H1 (cell line): ENCODE data around the gene RHOBTB1. TPM values are rescaled to one million over a fixed set of nuclear protein-coding genes. Genes with fewer than 3 reads are reported as not detected.

Source experiments
- CTCF ChIA-PET: fragments of 300-600 bp; sonication (Branson Sonifier 250); formaldehyde crosslinking; loops from one replicate; lab custom pipeline; 2021; ENCODE audit not compliant: partially characterized antibody; lab: Charles Lee
- POLR2A ChIA-PET: fragments of 300-600 bp; sonication (Branson Sonifier 250); formaldehyde crosslinking; loops from one replicate; lab custom pipeline; 2021; ENCODE audit warnings: inconsistent platforms; ENCODE audit not compliant: partially characterized antibody; lab: Charles Lee
- DNase-seq, 2 experiments: peaks; one replicate each; pipeline versions ENCODE4 v3.0.0 to v3.0.0-alpha.2; 2010 to 2022; ENCODE audit warnings: low spot score in 2 of 2, low read depth in 1 of 2, mixed read lengths in 1 of 2
- FAIRE-seq: peaks from 2 replicates; lab custom pipeline; 2011; peaks lifted over from hg19 to GRCh38; lab: Jason Lieb, UNC
- H2AFZ ChIP-seq: 2 replicates; pipeline ENCODE4 v1.8.1; 2012; ENCODE audit warnings: low read length, inconsistent platforms
- H2AK5ac ChIP-seq: 2 replicates; pipeline ENCODE4 v1.6.1; 2013; ENCODE audit warnings: low read depth, low read length
- H2BK120ac ChIP-seq: replicated peaks from 2 replicates; pipeline ENCODE3; 2013; ENCODE audit warnings: low read depth, low read length, inconsistent platforms
- H2BK12ac ChIP-seq: 2 replicates; pipeline ENCODE4 v1.6.1; 2013; ENCODE audit warnings: low read depth, low read length
- H2BK15ac ChIP-seq: 2 replicates; pipeline ENCODE4 v1.6.1; 2013; ENCODE audit warnings: low read length
- H2BK20ac ChIP-seq: 2 replicates; pipeline ENCODE4 v1.6.1; 2013; ENCODE audit warnings: low read length
- H2BK5ac ChIP-seq: 2 replicates; pipeline ENCODE4 v1.6.1; 2013; ENCODE audit warnings: low read depth, low read length
- H3K14ac ChIP-seq: 2 replicates; pipeline ENCODE4 v1.6.1; 2013; ENCODE audit warnings: inconsistent platforms; ENCODE audit not compliant: insufficient read length
- H3K18ac ChIP-seq: 2 replicates; pipeline ENCODE4 v1.6.1; 2013; ENCODE audit warnings: low read length; ENCODE audit errors: extremely low read depth
- H3K23ac ChIP-seq: 2 replicates; pipeline ENCODE4 v1.6.1; 2013; ENCODE audit warnings: inconsistent platforms; ENCODE audit not compliant: insufficient read length
- H3K23me2 ChIP-seq: 2 replicates; pipeline ENCODE4 v1.6.1; 2013; ENCODE audit warnings: low read depth, low read length
- H3K27ac ChIP-seq: 2 replicates; pipeline ENCODE4 v1.6.1; 2011; ENCODE audit warnings: low read depth, low read length, inconsistent platforms
- H3K27me3 ChIP-seq, 4 experiments: replicated peaks in 1 of 4; 1 replicate in 1 of 4; 2 replicates in 3 of 4; pipeline versions ENCODE4 v1.6.1 to v1.8.1; 2011 to 2013; ENCODE audit warnings: low read length in 3 of 4, mild to moderate bottlenecking in 3 of 4, inconsistent platforms in 2 of 4, mixed read lengths in 2 of 4, moderate library complexity in 1 of 4; ENCODE audit not compliant: control insufficient read depth in 3 of 4, insufficient read depth in 3 of 4; ENCODE audit errors: extremely low read depth in 1 of 4
- H3K36me3 ChIP-seq, 4 experiments: 2 replicates each; pipeline versions ENCODE4 v1.6.1 to v1.8.1; 2011 to 2013; ENCODE audit warnings: mild to moderate bottlenecking in 4 of 4, low read length in 3 of 4, moderate library complexity in 2 of 4, control low read depth in 1 of 4, inconsistent platforms in 1 of 4; ENCODE audit not compliant: insufficient read depth in 4 of 4, control insufficient read depth in 2 of 4
- H3K4ac ChIP-seq: replicated peaks from 2 replicates; pipeline ENCODE3; 2013; ENCODE audit warnings: low read length, low read depth, mixed read lengths, inconsistent platforms; ENCODE audit not compliant: insufficient read length
- H3K4me1 ChIP-seq, 4 experiments: replicated peaks in 1 of 4; 1 replicate in 1 of 4; 2 replicates in 3 of 4; pipeline versions ENCODE4 v1.6.1 to v1.8.1; 2011 to 2013; ENCODE audit warnings: low read length in 3 of 4, inconsistent platforms in 2 of 4, mixed read lengths in 1 of 4; ENCODE audit not compliant: insufficient read depth in 4 of 4, control insufficient read depth in 3 of 4
- H3K4me2 ChIP-seq, 2 experiments: 2 replicates each; pipeline versions ENCODE4 v1.6.1 to v1.8.1; 2011 to 2013; ENCODE audit warnings: low read depth in 2 of 2, low read length in 2 of 2, control low read depth in 1 of 2, inconsistent platforms in 1 of 2, mild to moderate bottlenecking in 1 of 2; ENCODE audit not compliant: insufficient read depth in 1 of 2
- H3K4me3 ChIP-seq, 4 experiments: fragments of 200-600, 300-600 bp in 1 of 4; sonication (generic), shearing (Covaris generic), sonication (Bioruptor Twin) in 1 of 4; 2 replicates each; pipeline versions ENCODE4 v1.5.1 to v1.8.1; 2011 to 2016; ENCODE audit warnings: low read length in 4 of 4, low read depth in 3 of 4, control low read depth in 2 of 4, inconsistent platforms in 2 of 4, mild to moderate bottlenecking in 2 of 4, mixed read lengths in 1 of 4, moderate library complexity in 1 of 4; ENCODE audit not compliant: insufficient read depth in 2 of 4; ENCODE audit errors: extremely low read depth in 1 of 4
- H3K56ac ChIP-seq: replicated peaks from 2 replicates; pipeline ENCODE3; 2013; ENCODE audit warnings: low read depth, mild to moderate bottlenecking, mixed read lengths, low read length, inconsistent platforms; ENCODE audit not compliant: insufficient read length
- H3K79me1 ChIP-seq: 2 replicates; pipeline ENCODE4 v1.6.1; 2013; ENCODE audit warnings: low read depth, low read length, control low read depth
- H3K79me2 ChIP-seq, 2 experiments: 2 replicates each; pipeline versions ENCODE4 v1.6.1 to v1.8.1; 2012 to 2013; ENCODE audit warnings: low read length in 2 of 2, mild to moderate bottlenecking in 2 of 2, inconsistent platforms in 1 of 2; ENCODE audit not compliant: insufficient read depth in 2 of 2, control insufficient read depth in 1 of 2
- H3K9ac ChIP-seq, 4 experiments: replicated peaks in 1 of 4; 1 replicate in 1 of 4; 2 replicates in 3 of 4; pipeline versions ENCODE4 v1.6.1 to v1.8.1; 2011 to 2013; ENCODE audit warnings: low read depth in 3 of 4, low read length in 3 of 4, control low read depth in 2 of 4, mild to moderate bottlenecking in 2 of 4, moderate library complexity in 2 of 4, inconsistent platforms in 1 of 4; ENCODE audit errors: extremely low read depth in 1 of 4
- H3K9me3 ChIP-seq, 2 experiments: 2 replicates each; pipeline versions ENCODE4 v1.6.1 to v1.8.1; 2012 to 2013; ENCODE audit warnings: mild to moderate bottlenecking in 2 of 2, moderate library complexity in 2 of 2, control low read depth in 1 of 2, inconsistent platforms in 1 of 2, low read depth in 1 of 2, low read length in 1 of 2, mixed read lengths in 1 of 2; ENCODE audit not compliant: insufficient read depth in 2 of 2
- H4K20me1 ChIP-seq, 2 experiments: replicated peaks in 1 of 2; 2 replicates each; pipeline versions ENCODE3 to v1.8.1; 2011 to 2013; ENCODE audit warnings: inconsistent platforms in 2 of 2, low read length in 2 of 2, mild to moderate bottlenecking in 1 of 2; ENCODE audit not compliant: insufficient read depth in 2 of 2, control insufficient read depth in 1 of 2
- H4K5ac ChIP-seq: 2 replicates; pipeline ENCODE4 v1.6.1; 2013; ENCODE audit warnings: low read length, low read depth, mixed read lengths, inconsistent platforms; ENCODE audit not compliant: insufficient read length
- H4K8ac ChIP-seq: 2 replicates; pipeline ENCODE4 v1.8.0; 2013; ENCODE audit warnings: mild to moderate bottlenecking, moderate library complexity, low read length, inconsistent platforms; ENCODE audit not compliant: insufficient read depth; ENCODE audit errors: extremely low read depth
- H4K91ac ChIP-seq: replicated peaks from 2 replicates; pipeline ENCODE3; 2013; ENCODE audit warnings: low read length, mixed read lengths, inconsistent platforms; ENCODE audit not compliant: insufficient read length
- CBX5 ChIP-seq: fragments of 300-800, 300-1000 bp; sonication (generic); IDR thresholded peaks from 2 replicates; pipeline ENCODE4 v1.7.1; 2016; ENCODE audit warnings: antibody characterized with exemption, low read length, low read depth
- CBX8 ChIP-seq: fragments of 300-800, 300-1000 bp; sonication (generic); IDR thresholded peaks from 2 replicates; pipeline ENCODE4 v1.7.1; 2016; ENCODE audit warnings: low read depth, low read length, borderline replicate concordance
- EGR1 ChIP-seq: IDR thresholded peaks from 2 replicates; pipeline ENCODE4 v1.6.1; 2011; ENCODE audit warnings: low read depth, low read length, borderline replicate concordance
- WGBS, 2 experiments: shearing (Covaris generic) in 1 of 2; methylation state at CpG; one replicate each; pipeline versions ENCODE4 v1.1.6 to v1.1.7; 2013 to 2015; ENCODE audit warnings: low lambda C conversion rate in 2 of 2, mixed read lengths in 2 of 2, inconsistent platforms in 1 of 2, low coverage in 1 of 2, missing lambda C conversion rate in 1 of 2; ENCODE audit not compliant: insufficient replicate concordance in 2 of 2, insufficient coverage in 1 of 2, insufficient read length in 1 of 2; ENCODE audit errors: extremely low coverage in 1 of 2, missing lambda C conversion rate in 1 of 2; 5-methylcytosine and 5-hydroxymethylcytosine counted together
- polyA plus RNA-seq, 7 experiments: library from polyadenylated mRNA; depleted of rRNA in 3 of 7; stranded (reverse) in 5 of 7; unstranded in 2 of 7; fragments of >200 nt in 5 of 7; fragments of 200-250 nt in 2 of 7; gene quantifications; 1 replicate in 5 of 7; 2 replicates in 1 of 7; 4 replicates in 1 of 7; pipeline versions ENCODE4 v1.2.1 to v1.2.3, GENCODE V29; 2011 to 2013; ENCODE audit warnings: missing spikeins in 2 of 7, mixed read lengths in 2 of 7
- total RNA-seq: library from RNA; stranded (reverse); fragmentation: NEBNext Ultra II Directional; extraction: Animal tissue kit (Norgen Biotek cat#: 25700); gene quantifications from 2 replicates; pipeline ENCODE4 v1.2.1, GENCODE V29; 2021

Gene RHOBTB1
- total and polyA plus RNA-seq, 2 of the 8 experiments (the other 6 are each of a cell fraction or from before 2014, with no cell fraction given): 6.1 to 7.4 TPM

- no peak overlapping the region for H2AFZ ChIP-seq
- H3K4me3 ChIP-seq: no peak overlapping the region
- no peak overlapping the region for H3K56ac ChIP-seq
- no peak overlapping the region for H2BK5ac ChIP-seq
- FAIRE-seq: no peak
- H3K14ac ChIP-seq: no peak overlapping the region
- H3K79me2 ChIP-seq: no peaks in the 10 kb centered on the region
- no peaks in the 10 kb centered on the region for H4K20me1 ChIP-seq
- H3K4me2 ChIP-seq: no peak overlapping the region; a peak in 1 of 4 replicates
- no peak overlapping the region for H2BK120ac ChIP-seq
- ChIA-PET POLR2A (no interaction called here), CTCF (interaction anchor here (0.6 to 1.1 kb wide), 2 partner anchors 34 to 38 kb away, joined by 3 to 5 read pairs; no protein-coding TSS in a partner anchor)
- DNase-seq: no peak
- no peak overlapping the region for H2BK15ac ChIP-seq
- no peak overlapping the region for H3K27ac ChIP-seq
- H3K4me1 ChIP-seq: no peaks in the 10 kb centered on the region
- H3K36me3 ChIP-seq: no peaks in the 10 kb centered on the region; a peak in 3 of 8 replicates
- H2AK5ac ChIP-seq: no peak overlapping the region
- TF ChIP-seq EGR1: no peak
- no peak for TF ChIP-seq CBX5
- no peak for TF ChIP-seq CBX8
- no peak overlapping the region for H3K23ac ChIP-seq
- no peaks in the 10 kb centered on the region for H3K79me1 ChIP-seq
- H4K5ac ChIP-seq: no peak overlapping the region
- H2BK20ac ChIP-seq: no peak overlapping the region
- H3K18ac ChIP-seq: no peak overlapping the region
- H2BK12ac ChIP-seq: no peak overlapping the region
- WGBS, 2 experiments: 91% methylated on average over 6 of the region's 6 CpGs; no CpG with 5 or more reads in 1 of the 2 experiments
- no peaks in the 10 kb centered on the region for H3K23me2 ChIP-seq
- H3K27me3 ChIP-seq: no peaks in the 10 kb centered on the region
- H4K91ac ChIP-seq: no peak overlapping the region
- no peak overlapping the region for H3K4ac ChIP-seq
- H4K8ac ChIP-seq: no peak overlapping the region
- peaks cover 0 to 5% of the 10 kb centered on the region in 2 experiments; a peak in 2 of 4 replicates for H3K9me3 ChIP-seq
- no peak overlapping the region for H3K9ac ChIP-seq
These were observed 35.1 kb downstream of the RHOBTB1 start for GRCh38 chr10:60908896-60909295.
